Nephron (organoid): ENCODE results near the gene PCCA.

Experiments
- H3K27ac Mint-ChIP-seq, 3 experiments: 2 replicates each; pipeline ENCODE4 v1.8.0; 2020; ENCODE audit warnings: mixed read lengths in 3 of 3, mild to moderate bottlenecking in 2 of 3, moderate library complexity in 1 of 3
- H3K27me3 Mint-ChIP-seq: 2 replicates; pipeline ENCODE4 v1.8.0; 2021; ENCODE audit warnings: low read depth, mild to moderate bottlenecking, moderate library complexity, mixed read lengths
- H3K36me3 Mint-ChIP-seq: 2 replicates; pipeline ENCODE4 v1.8.0; 2020; ENCODE audit warnings: low read depth, mixed read lengths
- H3K4me1 Mint-ChIP-seq: 2 replicates; pipeline ENCODE4 v1.8.0; 2020; ENCODE audit warnings: mixed read lengths
- H3K4me3 Mint-ChIP-seq, 3 experiments: 2 replicates each; pipeline ENCODE4 v1.8.0; 2020; ENCODE audit warnings: mild to moderate bottlenecking in 3 of 3, mixed read lengths in 3 of 3, moderate library complexity in 2 of 3
- H3K9me3 Mint-ChIP-seq: 2 replicates; pipeline ENCODE4 v1.8.0; 2020; ENCODE audit warnings: mixed read lengths
- CTCF ChIP-seq, 3 experiments: fragments of 200-600 bp; sonication (generic); IDR thresholded peaks; one replicate each; pipeline ENCODE4 v1.5.0; 2021; ENCODE audit warnings: antibody characterized with exemption in 3 of 3; ENCODE audit not compliant: unreplicated experiment in 3 of 3

Gene PCCA

GRCh38 chr13:100266026-100266425 is 177.1 kb downstream of the PCCA start:
- no peaks in the 10 kb centered on the region for H3K27me3 Mint-ChIP-seq
- peaks cover 40% of the 10 kb centered on the region for H3K36me3 Mint-ChIP-seq
- no peak overlapping the region for H3K27ac Mint-ChIP-seq
- no peaks in the 10 kb centered on the region for H3K4me1 Mint-ChIP-seq
- H3K4me3 Mint-ChIP-seq = no peak overlapping the region
- no peaks in the 10 kb centered on the region for H3K9me3 Mint-ChIP-seq
- no peak for TF ChIP-seq CTCF (IDR thresholded peaks at IDR 0.05; ENCODE audit: unreplicated experiment in 3 of 3)

- H3K27ac Mint-ChIP-seq = no peak overlapping the region
Measured at GRCh38 chr13:100269837-100270236, 180.9 kb downstream of the PCCA start.

GRCh38 chr13:100273138-100273537 is 184.2 kb downstream of the PCCA start:
- Mint-ChIP-seq H3K27ac (no peak overlapping the region), H3K9me3 (no peaks in the 10 kb centered on the region), H3K4me1 (no peaks in the 10 kb centered on the region), H3K4me3 (no peak overlapping the region), H3K27me3 (no peaks in the 10 kb centered on the region), H3K36me3 (peaks cover 50% of the 10 kb centered on the region)
- no peak for TF ChIP-seq CTCF (IDR thresholded peaks at IDR 0.05; ENCODE audit: unreplicated experiment in 3 of 3)

More at GRCh38 chr13:100269837-100270236, 180.9 kb downstream of the PCCA start:
- TF ChIP-seq CTCF (IDR thresholded peaks at IDR 0.05; ENCODE audit: unreplicated experiment in 3 of 3) = no peak
- peaks cover 38% of the 10 kb centered on the region for H3K36me3 Mint-ChIP-seq
- H3K27me3 Mint-ChIP-seq = no peaks in the 10 kb centered on the region
- no peak overlapping the region for H3K4me3 Mint-ChIP-seq
- H3K9me3 Mint-ChIP-seq = no peaks in the 10 kb centered on the region
- no peaks in the 10 kb centered on the region for H3K4me1 Mint-ChIP-seq

GRCh38 chr13:100273552-100273951 is 184.7 kb downstream of the PCCA start:
- no peak for TF ChIP-seq CTCF (IDR thresholded peaks at IDR 0.05; ENCODE audit: unreplicated experiment in 3 of 3)
- no peaks in the 10 kb centered on the region for H3K27me3 Mint-ChIP-seq
- H3K9me3 Mint-ChIP-seq = no peaks in the 10 kb centered on the region
- H3K27ac Mint-ChIP-seq = no peak overlapping the region
- H3K4me1 Mint-ChIP-seq = no peaks in the 10 kb centered on the region
- H3K4me3 Mint-ChIP-seq = no peak overlapping the region
- H3K36me3 Mint-ChIP-seq = peaks cover 48% of the 10 kb centered on the region

GRCh38 chr13:100274942-100275506 is 186.1 kb downstream of the PCCA start:
- Mint-ChIP-seq H3K36me3 (peaks cover 34% of the 10 kb centered on the region), H3K27me3 (no peaks in the 10 kb centered on the region), H3K27ac (no peak overlapping the region), H3K9me3 (no peaks in the 10 kb centered on the region), H3K4me1 (no peaks in the 10 kb centered on the region), H3K4me3 (no peak overlapping the region)
- TF ChIP-seq CTCF (IDR thresholded peaks at IDR 0.05; ENCODE audit: unreplicated experiment in 3 of 3) = no peak

GRCh38 chr13:100275746-100276145 is 186.9 kb downstream of the PCCA start:
- no peak overlapping the region for H3K4me3 Mint-ChIP-seq
- no peak for TF ChIP-seq CTCF (IDR thresholded peaks at IDR 0.05; ENCODE audit: unreplicated experiment in 3 of 3)
- H3K27ac Mint-ChIP-seq = no peak overlapping the region
- no peaks in the 10 kb centered on the region for H3K27me3 Mint-ChIP-seq
- H3K9me3 Mint-ChIP-seq = no peaks in the 10 kb centered on the region
- H3K4me1 Mint-ChIP-seq = no peaks in the 10 kb centered on the region
- peaks cover 40% of the 10 kb centered on the region for H3K36me3 Mint-ChIP-seq
